ENCODE measurements around the gene SEL1L3.

DNA sequence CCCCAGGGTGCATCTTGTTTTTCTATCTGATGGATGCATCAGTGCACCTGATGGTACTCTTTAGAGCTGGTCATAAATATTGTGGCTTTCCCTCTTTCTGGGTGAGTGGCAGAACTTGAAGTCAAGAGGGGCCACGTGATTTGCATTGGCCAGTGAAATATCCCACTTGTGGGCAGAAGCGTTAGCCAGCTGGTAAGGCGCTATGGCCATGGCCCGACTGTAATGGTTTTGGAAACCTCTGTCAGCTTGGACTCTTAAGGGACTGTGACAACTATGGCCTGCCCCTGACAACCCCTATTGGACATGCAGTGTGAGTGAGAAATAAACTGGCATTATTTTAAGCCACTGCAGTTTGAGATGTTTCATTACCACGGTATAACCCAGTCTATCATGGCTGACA is 72.8 kb downstream of the SEL1L3 start:
- TF ChIP-seq POLR2A (IDR thresholded peaks at IDR 0.05) (no peak), CTCF (IDR thresholded peaks at IDR 0.05) (no peak), POLR2AphosphoS5 (IDR thresholded peaks at IDR 0.05) (no peak), EP300 (IDR thresholded peaks at IDR 0.05) (no peak)

Measured in sigmoid colon (tissue), 4 donors.